HEK293 (cell line): Measurements from ENCODE around the gene NECAB2.

Source experiments
- CTCF ChIA-PET: fragments of 350-600 bp; formaldehyde crosslinking; extraction: SDS; loops from one replicate; lab custom pipeline; 2021; ENCODE audit warnings: antibody characterized with exemption; lab: Yijun Ruan, JAX
- POLR2A ChIA-PET: fragments of 300-600 bp; formaldehyde crosslinking; extraction: SDS; loops from one replicate; lab custom pipeline; 2020; ENCODE audit warnings: antibody characterized with exemption, inconsistent platforms; lab: Yijun Ruan, JAX
- H3K27ac ChIP-seq: fragments of 200-500 bp; sonication (Bioruptor generic); 2 replicates; pipeline ENCODE4 v1.5.1; 2014; ENCODE audit warnings: low read depth, low read length, control low read depth, inconsistent platforms; ENCODE audit errors: extremely low read depth
- H3K36me3 ChIP-seq, 2 experiments: fragments of 200-500 bp in 1 of 2; sonication (Bioruptor generic) in 1 of 2; 1 replicate in 1 of 2; 2 replicates in 1 of 2; pipeline ENCODE4 v1.5.1; 2014 to 2017; ENCODE audit warnings: inconsistent platforms in 2 of 2, low read length in 2 of 2; ENCODE audit not compliant: control insufficient read depth in 2 of 2, insufficient read depth in 1 of 2
- H3K4me1 ChIP-seq: fragments of 200-500 bp; sonication (Bioruptor generic); 2 replicates; pipeline ENCODE4 v1.5.1; 2014; ENCODE audit warnings: mild to moderate bottlenecking, low read length, inconsistent platforms; ENCODE audit not compliant: control insufficient read depth, insufficient read depth
- H3K4me3 ChIP-seq: 2 replicates; pipeline ENCODE4 v1.5.1; 2011; ENCODE audit warnings: low read depth, mild to moderate bottlenecking, control low read depth, low read length, moderate library complexity
- H3K9me3 ChIP-seq: fragments of 200-500 bp; sonication (Bioruptor generic); 2 replicates; pipeline ENCODE4 v1.5.1; 2014; ENCODE audit warnings: low read depth, low read length, inconsistent platforms; ENCODE audit not compliant: control insufficient read depth, insufficient read depth
- BCL11B ChIP-seq: fragments of 450-650 bp; formaldehyde crosslinking; IDR thresholded peaks from 2 replicates; pipeline ENCODE4 v1.5.1; 2016; ENCODE audit warnings: low read depth, missing biosample characterization, missing genetic modification characterization
- PATZ1 ChIP-seq: fragments of 450-650 bp; formaldehyde crosslinking; IDR thresholded peaks from 2 replicates; pipeline ENCODE4 v1.5.1; 2016; ENCODE audit warnings: missing biosample characterization, missing genetic modification characterization
- SP7 ChIP-seq: fragments of 450-650 bp; formaldehyde crosslinking; IDR thresholded peaks from 2 replicates; pipeline ENCODE4 v1.5.1; 2016; ENCODE audit warnings: missing biosample characterization, missing genetic modification characterization
- YY1 ChIP-seq: fragments of 450-650 bp; formaldehyde crosslinking; IDR thresholded peaks from 2 replicates; pipeline ENCODE4 v1.5.1; 2018; ENCODE audit warnings: missing biosample characterization, missing genetic modification characterization
- ZBTB21 ChIP-seq: fragments of 450-650 bp; formaldehyde crosslinking; IDR thresholded peaks from 2 replicates; pipeline ENCODE4 v1.5.1; 2017; ENCODE audit warnings: missing biosample characterization, missing genetic modification characterization
- ZNF121 ChIP-seq: fragments of 450-650 bp; formaldehyde crosslinking; IDR thresholded peaks from 2 replicates; pipeline ENCODE4 v1.5.1; 2016; ENCODE audit warnings: missing biosample characterization, missing genetic modification characterization
- ZNF133 ChIP-seq: fragments of 450-650 bp; formaldehyde crosslinking; IDR thresholded peaks from 2 replicates; pipeline ENCODE4 v1.5.1; 2016; ENCODE audit warnings: missing biosample characterization, missing genetic modification characterization
- ZNF214 ChIP-seq: fragments of 450-650 bp; formaldehyde crosslinking; IDR thresholded peaks from 2 replicates; pipeline ENCODE4 v1.5.1; 2017; ENCODE audit warnings: missing biosample characterization, mild to moderate bottlenecking, missing genetic modification characterization, borderline replicate concordance
- ZNF341 ChIP-seq: fragments of 450-650 bp; formaldehyde crosslinking; IDR thresholded peaks from 2 replicates; pipeline ENCODE4; 2016; ENCODE audit warnings: low read depth, missing biosample characterization, missing genetic modification characterization
- ZNF404 ChIP-seq: fragments of 450-650 bp; formaldehyde crosslinking; IDR thresholded peaks from 2 replicates; pipeline ENCODE4 v1.5.1; 2017; ENCODE audit warnings: missing biosample characterization, missing genetic modification characterization
- ZNF423 ChIP-seq: fragments of 450-650 bp; formaldehyde crosslinking; IDR thresholded peaks from 2 replicates; pipeline ENCODE4 v1.5.1; 2016; ENCODE audit warnings: missing biosample characterization, missing genetic modification characterization
- ZNF585B ChIP-seq: fragments of 450-650 bp; formaldehyde crosslinking; IDR thresholded peaks from 2 replicates; pipeline ENCODE4 v1.5.1; 2016; ENCODE audit warnings: missing biosample characterization, missing genetic modification characterization
- ZNF654 ChIP-seq: fragments of 450-650 bp; formaldehyde crosslinking; IDR thresholded peaks from 2 replicates; pipeline ENCODE4 v1.5.1; 2016; ENCODE audit warnings: low read depth, missing biosample characterization, missing genetic modification characterization
- ZNF707 ChIP-seq: fragments of 450-650 bp; formaldehyde crosslinking; IDR thresholded peaks from 2 replicates; pipeline ENCODE4 v1.5.1; 2016; ENCODE audit warnings: missing biosample characterization, missing genetic modification characterization
- ZNF76 ChIP-seq: fragments of 450-650 bp; formaldehyde crosslinking; IDR thresholded peaks from 2 replicates; pipeline ENCODE4; 2016; ENCODE audit warnings: low read depth, missing biosample characterization, missing genetic modification characterization, borderline replicate concordance
- ZNF791 ChIP-seq: fragments of 450-650 bp; formaldehyde crosslinking; IDR thresholded peaks from 2 replicates; pipeline ENCODE4 v1.5.1; 2016; ENCODE audit warnings: missing biosample characterization, missing genetic modification characterization
- TF ChIP-seq, protein P1 (sequence below): fragments of 450-650 bp; formaldehyde crosslinking; IDR thresholded peaks from 2 replicates; pipeline ENCODE4 v1.5.1; 2016; ENCODE audit warnings: missing biosample characterization, missing genetic modification characterization
- TF ChIP-seq, protein P2 (sequence below): fragments of 450-650 bp; formaldehyde crosslinking; conservative IDR thresholded peaks from 2 replicates; pipeline ENCODE4 v1.5.1; 2016; ENCODE audit warnings: low read depth, missing biosample characterization, missing genetic modification characterization
- TF ChIP-seq, protein P3 (sequence below): fragments of 450-650 bp; formaldehyde crosslinking; IDR thresholded peaks from 2 replicates; pipeline ENCODE4 v1.5.1; 2016; ENCODE audit warnings: missing biosample characterization, missing genetic modification characterization, low read depth

The NECAB2 gene

DNA sequence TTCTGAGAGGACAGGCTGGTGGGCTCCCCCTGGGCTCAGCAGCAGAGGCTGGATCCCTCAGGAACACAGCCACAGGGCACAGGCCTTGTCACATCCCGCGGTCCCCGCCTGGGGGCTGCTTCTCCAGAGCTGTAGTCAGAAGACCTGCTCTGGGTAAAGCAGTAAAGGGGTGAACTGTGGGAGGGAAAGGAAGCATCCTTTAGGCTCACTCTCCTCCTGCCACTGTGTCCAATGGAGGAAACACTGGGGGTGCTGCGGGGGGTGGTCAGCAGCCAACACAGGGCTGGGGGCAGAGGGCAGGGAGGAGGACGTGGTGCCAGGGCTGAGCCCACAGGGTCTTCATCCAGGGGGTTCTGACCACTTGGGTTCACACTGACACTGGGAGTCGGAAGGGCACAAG is 79.6 kb downstream of the NECAB2 start:
- Histone ChIP-seq H3K27ac (no peak overlapping the region), H3K9me3 (no peaks in the 10 kb centered on the region), H3K36me3 (peaks cover 0 to 25% of the 10 kb centered on the region in 2 experiments; a peak in 1 of 3 replicates), H3K4me3 (no peak overlapping the region), H3K4me1 (peaks cover 7% of the 10 kb centered on the region)
- ChIA-PET POLR2A (no interaction called here), CTCF (interaction anchor here (0.7 to 2.3 kb wide), 6 partner anchors 12 to 92 kb away, joined by 3 to 9 read pairs (median 4); no protein-coding TSS in a partner anchor)
- TF ChIP-seq, protein P1, sequence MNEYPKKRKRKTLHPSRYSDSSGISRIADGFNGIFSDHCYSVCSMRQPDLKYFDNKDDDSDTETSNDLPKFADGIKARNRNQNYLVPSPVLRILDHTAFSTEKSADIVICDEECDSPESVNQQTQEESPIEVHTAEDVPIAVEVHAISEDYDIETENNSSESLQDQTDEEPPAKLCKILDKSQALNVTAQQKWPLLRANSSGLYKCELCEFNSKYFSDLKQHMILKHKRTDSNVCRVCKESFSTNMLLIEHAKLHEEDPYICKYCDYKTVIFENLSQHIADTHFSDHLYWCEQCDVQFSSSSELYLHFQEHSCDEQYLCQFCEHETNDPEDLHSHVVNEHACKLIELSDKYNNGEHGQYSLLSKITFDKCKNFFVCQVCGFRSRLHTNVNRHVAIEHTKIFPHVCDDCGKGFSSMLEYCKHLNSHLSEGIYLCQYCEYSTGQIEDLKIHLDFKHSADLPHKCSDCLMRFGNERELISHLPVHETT (tag by site-specific recombination): no peak
- TF ChIP-seq ZNF133 (tag by site-specific recombination): no peak
- TF ChIP-seq ZNF585B (tag by site-specific recombination): no peak
- TF ChIP-seq PATZ1: no peak
- no peak for TF ChIP-seq ZNF341 (tag by site-specific recombination)
- no peak for TF ChIP-seq ZNF121
- TF ChIP-seq YY1: no peak
- TF ChIP-seq BCL11B: no peak
- no peak for TF ChIP-seq ZNF76 (tag by site-specific recombination)
- no peak for TF ChIP-seq ZNF654 (tag by site-specific recombination)
- no peak for TF ChIP-seq ZBTB21 (tag by site-specific recombination)
- TF ChIP-seq ZNF404 (tag by site-specific recombination): no peak

DNA sequence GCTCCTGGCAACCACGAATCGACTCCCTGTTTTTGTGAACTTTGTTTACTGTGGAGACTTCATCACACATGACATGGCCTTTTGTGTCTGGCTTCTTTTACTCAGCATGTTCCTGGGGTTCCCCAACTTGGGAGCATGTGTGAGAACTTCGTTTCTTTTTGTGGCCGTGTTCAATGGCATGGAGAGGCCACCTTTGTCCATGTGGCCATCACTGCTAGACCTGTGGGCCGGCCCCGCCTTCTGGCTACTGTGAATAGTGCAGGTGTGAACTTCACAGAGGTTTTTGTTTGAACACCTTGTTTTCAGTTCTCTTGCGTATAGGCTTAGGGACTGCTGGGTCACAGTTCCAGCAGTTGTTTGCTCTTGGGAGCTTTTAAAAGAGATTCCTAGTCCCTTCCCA is 80.2 kb downstream of the NECAB2 start:
- Histone ChIP-seq H3K9me3 (no peaks in the 10 kb centered on the region), H3K4me3 (no peak overlapping the region), H3K36me3 (peaks cover 0 to 31% of the 10 kb centered on the region in 2 experiments; a peak in 1 of 3 replicates), H3K27ac (no peak overlapping the region), H3K4me1 (peaks cover 7% of the 10 kb centered on the region; the same call in 1 of the 2 replicates)
- ChIA-PET CTCF (interaction anchor here (0.7 to 2.3 kb wide), 6 partner anchors 11 to 93 kb away, joined by 3 to 9 read pairs (median 4); no protein-coding TSS in a partner anchor), POLR2A (no interaction called here)
- no peak for TF ChIP-seq ZNF791
- TF ChIP-seq, protein P2, sequence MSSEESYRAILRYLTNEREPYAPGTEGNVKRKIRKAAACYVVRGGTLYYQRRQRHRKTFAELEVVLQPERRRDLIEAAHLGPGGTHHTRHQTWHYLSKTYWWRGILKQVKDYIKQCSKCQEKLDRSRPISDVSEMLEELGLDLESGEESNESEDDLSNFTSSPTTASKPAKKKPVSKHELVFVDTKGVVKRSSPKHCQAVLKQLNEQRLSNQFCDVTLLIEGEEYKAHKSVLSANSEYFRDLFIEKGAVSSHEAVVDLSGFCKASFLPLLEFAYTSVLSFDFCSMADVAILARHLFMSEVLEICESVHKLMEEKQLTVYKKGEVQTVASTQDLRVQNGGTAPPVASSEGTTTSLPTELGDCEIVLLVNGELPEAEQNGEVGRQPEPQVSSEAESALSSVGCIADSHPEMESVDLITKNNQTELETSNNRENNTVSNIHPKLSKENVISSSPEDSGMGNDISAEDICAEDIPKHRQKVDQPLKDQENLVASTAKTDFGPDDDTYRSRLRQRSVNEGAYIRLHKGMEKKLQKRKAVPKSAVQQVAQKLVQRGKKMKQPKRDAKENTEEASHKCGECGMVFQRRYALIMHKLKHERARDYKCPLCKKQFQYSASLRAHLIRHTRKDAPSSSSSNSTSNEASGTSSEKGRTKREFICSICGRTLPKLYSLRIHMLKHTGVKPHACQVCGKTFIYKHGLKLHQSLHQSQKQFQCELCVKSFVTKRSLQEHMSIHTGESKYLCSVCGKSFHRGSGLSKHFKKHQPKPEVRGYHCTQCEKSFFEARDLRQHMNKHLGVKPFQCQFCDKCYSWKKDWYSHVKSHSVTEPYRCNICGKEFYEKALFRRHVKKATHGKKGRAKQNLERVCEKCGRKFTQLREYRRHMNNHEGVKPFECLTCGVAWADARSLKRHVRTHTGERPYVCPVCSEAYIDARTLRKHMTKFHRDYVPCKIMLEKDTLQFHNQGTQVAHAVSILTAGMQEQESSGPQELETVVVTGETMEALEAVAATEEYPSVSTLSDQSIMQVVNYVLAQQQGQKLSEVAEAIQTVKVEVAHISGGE: no peak
- TF ChIP-seq, protein P3, sequence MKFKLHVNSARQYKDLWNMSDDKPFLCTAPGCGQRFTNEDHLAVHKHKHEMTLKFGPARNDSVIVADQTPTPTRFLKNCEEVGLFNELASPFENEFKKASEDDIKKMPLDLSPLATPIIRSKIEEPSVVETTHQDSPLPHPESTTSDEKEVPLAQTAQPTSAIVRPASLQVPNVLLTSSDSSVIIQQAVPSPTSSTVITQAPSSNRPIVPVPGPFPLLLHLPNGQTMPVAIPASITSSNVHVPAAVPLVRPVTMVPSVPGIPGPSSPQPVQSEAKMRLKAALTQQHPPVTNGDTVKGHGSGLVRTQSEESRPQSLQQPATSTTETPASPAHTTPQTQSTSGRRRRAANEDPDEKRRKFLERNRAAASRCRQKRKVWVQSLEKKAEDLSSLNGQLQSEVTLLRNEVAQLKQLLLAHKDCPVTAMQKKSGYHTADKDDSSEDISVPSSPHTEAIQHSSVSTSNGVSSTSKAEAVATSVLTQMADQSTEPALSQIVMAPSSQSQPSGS: no peak
- TF ChIP-seq SP7: no peak
- no peak for TF ChIP-seq ZNF707 (tag by site-specific recombination)
- TF ChIP-seq ZNF423 (tag by site-specific recombination): no peak
- TF ChIP-seq ZNF214 (tag by site-specific recombination): no peak
